WTC11 (cell line): ENCODE measurements around the gene VPS41. TPM values are rescaled to one million over a fixed set of nuclear protein-coding genes. Genes with fewer than 3 reads are reported as not detected.

Experiments used
- ATAC-seq: fragments of 200-7000 bp; cut with Tn5 transposase; 2 replicates; pipeline ENCODE4 v1.10.0; 2021; ENCODE audit warnings: mild to moderate bottlenecking, moderate library complexity
- CTCF ChIA-PET: fragments of 300-600 bp; sonication (Branson Sonifier 250); formaldehyde crosslinking; loops from one replicate; lab custom pipeline; 2021; ENCODE audit warnings: antibody characterized with exemption; lab: Charles Lee
- POLR2A ChIA-PET: fragments of 350-600 bp; sonication (Branson Sonifier 250); formaldehyde crosslinking; loops from one replicate; lab custom pipeline; 2021; ENCODE audit warnings: antibody characterized with exemption; lab: Charles Lee
- DNase-seq: peaks from one replicate; pipeline ENCODE4 v3.0.0; 2021; ENCODE audit warnings: low spot score
- H3K27ac Mint-ChIP-seq: 2 replicates; pipeline ENCODE4 v1.8.0; 2021; ENCODE audit warnings: mixed read lengths
- H3K27me3 Mint-ChIP-seq: 2 replicates; pipeline ENCODE4 v1.8.0; 2021; ENCODE audit warnings: low read depth, mild to moderate bottlenecking, moderate library complexity, mixed read lengths
- H3K36me3 Mint-ChIP-seq: 2 replicates; pipeline ENCODE4 v1.8.0; 2021; ENCODE audit warnings: mixed read lengths
- H3K4me1 Mint-ChIP-seq: 2 replicates; pipeline ENCODE4 v1.8.0; 2022; ENCODE audit warnings: mixed read lengths
- H3K4me3 Mint-ChIP-seq: 2 replicates; pipeline ENCODE4 v1.8.0; 2021; ENCODE audit warnings: mild to moderate bottlenecking, moderate library complexity, mixed read lengths
- H3K9me3 Mint-ChIP-seq: 2 replicates; pipeline ENCODE4 v1.8.0; 2021; ENCODE audit warnings: mixed read lengths
- ARID4B ChIP-seq: sonication (generic); formaldehyde crosslinking; IDR thresholded peaks from 2 replicates; pipeline ENCODE4 v1.8.0; 2023; ENCODE audit warnings: missing genetic modification reagents, mild to moderate bottlenecking, borderline replicate concordance
- CDX4 ChIP-seq: fragments of 250-450 bp; sonication (Bioruptor Pico); IDR thresholded peaks from 2 replicates; pipeline ENCODE4 v1.9.0; 2021; ENCODE audit warnings: moderate library complexity, mild to moderate bottlenecking, inconsistent platforms, borderline replicate concordance
- ERG ChIP-seq: fragments of 250-450 bp; sonication (Bioruptor Pico); IDR thresholded peaks from 2 replicates; pipeline ENCODE4 v1.8.0; 2021; ENCODE audit warnings: mild to moderate bottlenecking
- HMGA2 ChIP-seq: fragments of 250-450 bp; sonication (Bioruptor Pico); IDR thresholded peaks from 2 replicates; pipeline ENCODE4 v1.4.0; 2021; ENCODE audit warnings: mild to moderate bottlenecking, moderate library complexity
- JAZF1 ChIP-seq: fragments of 250-450 bp; sonication (Bioruptor Pico); IDR thresholded peaks from 2 replicates; pipeline ENCODE4 v1.9.0; 2021; ENCODE audit warnings: moderate library complexity, mild to moderate bottlenecking, inconsistent platforms
- MAX ChIP-seq: sonication (generic); formaldehyde crosslinking; IDR thresholded peaks from 2 replicates; pipeline ENCODE4 v1.8.0; 2022; ENCODE audit warnings: mild to moderate bottlenecking, missing genetic modification reagents
- PRDM15 ChIP-seq: sonication (generic); formaldehyde crosslinking; IDR thresholded peaks from 2 replicates; pipeline ENCODE4 v1.8.0; 2022; ENCODE audit warnings: missing genetic modification reagents
- PRRX2 ChIP-seq: fragments of 250-450 bp; sonication (Bioruptor Pico); IDR thresholded peaks from 2 replicates; pipeline ENCODE4 v1.8.0; 2021; ENCODE audit warnings: mild to moderate bottlenecking
- SOX15 ChIP-seq: fragments of 250-450 bp; sonication (Bioruptor Pico); IDR thresholded peaks from 2 replicates; pipeline ENCODE4 v1.9.0; 2021; ENCODE audit warnings: mild to moderate bottlenecking
- ZBTB43 ChIP-seq: sonication (generic); formaldehyde crosslinking; IDR thresholded peaks from 2 replicates; pipeline ENCODE4 v1.8.1; 2023; ENCODE audit warnings: mild to moderate bottlenecking, missing genetic modification reagents
- ZNF219 ChIP-seq: sonication (generic); formaldehyde crosslinking; IDR thresholded peaks from 2 replicates; pipeline ENCODE4 v1.8.0; 2023; ENCODE audit warnings: missing genetic modification reagents, mild to moderate bottlenecking, borderline replicate concordance
- ZNF263 ChIP-seq: sonication (generic); formaldehyde crosslinking; IDR thresholded peaks from 2 replicates; pipeline ENCODE4 v1.8.1; 2022; ENCODE audit warnings: low read depth, mild to moderate bottlenecking, moderate library complexity, missing genetic modification reagents
- ZNF281 ChIP-seq: sonication (generic); formaldehyde crosslinking; IDR thresholded peaks from 2 replicates; pipeline ENCODE4 v1.8.0; 2023; ENCODE audit warnings: mild to moderate bottlenecking, missing genetic modification reagents
- ZNF425 ChIP-seq: fragments of 250-450 bp; sonication (Bioruptor Pico); conservative IDR thresholded peaks from 2 replicates; pipeline ENCODE4 v1.9.0; 2021; ENCODE audit warnings: mild to moderate bottlenecking
- ZNF512 ChIP-seq: sonication (generic); formaldehyde crosslinking; IDR thresholded peaks from 2 replicates; pipeline ENCODE4 v1.8.1; 2022; ENCODE audit warnings: missing genetic modification reagents, borderline replicate concordance
- total RNA-seq: library from RNA; stranded (reverse); gene quantifications from 3 replicates; pipeline ENCODE4 v1.2.3, GENCODE V29; 2021

Gene VPS41
- total RNA-seq, 1 experiment from 2014 or later: 50.3 TPM

- TF ChIP-seq ARID4B (CRISPR knock-in tag) (no peak), ZNF512 (no peak), MAX (CRISPR knock-in tag) (no peak), SOX15 (CRISPR knock-in tag) (no peak), HMGA2 (CRISPR knock-in tag) (no peak), CDX4 (CRISPR knock-in tag) (no peak), ZBTB43 (CRISPR knock-in tag) (no peak)
- TF ChIP-seq, all 79 proteins: peak for 0
These were observed 127.0 kb downstream of the VPS41 start (continued) for GRCh38 chr7:38781991-38782390.

GRCh38 chr7:38777609-38778008 is 131.4 kb downstream of the VPS41 start:
- no peak for ATAC-seq
- CTCF ChIA-PET: no interaction called here
- POLR2A ChIA-PET: no interaction called here
- Mint-ChIP-seq H3K4me1 (peaks cover 18% of the 10 kb centered on the region), H3K4me3 (no peak overlapping the region), H3K36me3 (peaks cover 7% of the 10 kb centered on the region), H3K27me3 (no peaks in the 10 kb centered on the region), H3K9me3 (peaks cover 4% of the 10 kb centered on the region; the same call in 1 of the 2 replicates), H3K27ac (no peak overlapping the region)
- no peak for DNase-seq
- no peak for TF ChIP-seq ERG (CRISPR knock-in tag)
- no peak for TF ChIP-seq ZNF425
- TF ChIP-seq ZNF281 (CRISPR knock-in tag): no peak
- TF ChIP-seq ZNF219 (CRISPR knock-in tag): no peak
- no peak for TF ChIP-seq ZBTB43 (CRISPR knock-in tag)
- no peak for TF ChIP-seq PRDM15 (CRISPR knock-in tag)
- no peak for TF ChIP-seq PRRX2 (CRISPR knock-in tag)
- no peak for TF ChIP-seq ZNF263 (CRISPR knock-in tag)
- no peak for TF ChIP-seq JAZF1 (CRISPR knock-in tag)
